OCI-LY3 (cell line): Measurements from ENCODE around the gene CRADD.

Experiments used
- H2AFZ ChIP-seq: fragments of 200-600, 300-600 bp; shearing (Covaris generic); 2 replicates; pipeline ENCODE4 v1.6.0; 2014; ENCODE audit warnings: antibody characterized with exemption, low read depth, low read length
- H3K27ac ChIP-seq: fragments of 200-600, 300-600 bp; sonication (generic); 2 replicates; pipeline ENCODE4 v1.5.1; 2014; ENCODE audit warnings: mild to moderate bottlenecking, low read length, moderate library complexity, mixed read lengths
- H3K27me3 ChIP-seq: fragments of 200-600, 300-600 bp; sonication (generic); 2 replicates; pipeline ENCODE4 v1.6.1; 2014; ENCODE audit warnings: low read depth, low read length, mixed read lengths
- H3K36me3 ChIP-seq: fragments of 200-600, 300-600 bp; sonication (generic); replicated peaks from 2 replicates; pipeline ENCODE3; 2014; ENCODE audit warnings: low read depth, low read length, mixed read lengths
- H3K4me1 ChIP-seq: fragments of 300-600, 200-600 bp; sonication (generic); 2 replicates; pipeline ENCODE4 v1.6.1; 2014; ENCODE audit warnings: low read length, mixed read lengths
- H3K4me2 ChIP-seq: fragments of 200-600, 300-600 bp; sonication (generic); 2 replicates; pipeline ENCODE4 v1.6.1; 2014; ENCODE audit warnings: low read length, mixed read lengths
- H3K4me3 ChIP-seq: fragments of 300-600, 200-600 bp; sonication (generic); 2 replicates; pipeline ENCODE4 v1.5.1; 2014; ENCODE audit warnings: antibody characterized with exemption, mild to moderate bottlenecking, low read length, moderate library complexity
- H3K79me2 ChIP-seq: fragments of 300-600, 200-600 bp; shearing (Covaris generic); 2 replicates; pipeline ENCODE4 v1.6.1; 2014; ENCODE audit warnings: mild to moderate bottlenecking, low read length, mixed read lengths
- H3K9ac ChIP-seq: fragments of 300-600, 200-600 bp; shearing (Covaris generic); 2 replicates; pipeline ENCODE4 v1.6.0; 2014; ENCODE audit warnings: mild to moderate bottlenecking, low read length, moderate library complexity
- H3K9me3 ChIP-seq: fragments of 200-600, 300-600 bp; shearing (Covaris generic); 2 replicates; pipeline ENCODE4 v1.6.1; 2014; ENCODE audit warnings: low read length, mixed read lengths; ENCODE audit not compliant: insufficient read depth
- H4K20me1 ChIP-seq: fragments of 200-600, 300-600 bp; sonication (generic); 2 replicates; pipeline ENCODE4 v1.6.1; 2016; ENCODE audit warnings: low read length, mixed read lengths; ENCODE audit not compliant: insufficient read depth
- CTCF ChIP-seq: fragments of 200-600, 300-600 bp; sonication (generic); IDR thresholded peaks from 2 replicates; pipeline ENCODE4 v1.5.1; 2014; ENCODE audit warnings: antibody characterized with exemption, low read length, low read depth
- EZH2phosphoT487 ChIP-seq: fragments of 200-600 bp; shearing (Covaris generic); IDR thresholded peaks from 2 replicates; pipeline ENCODE4 v1.6.1; 2018; ENCODE audit warnings: antibody characterized with exemption, mixed run types, low read depth

Gene CRADD

GRCh38 chr12:93786656-93787397 is 109.7 kb downstream of the CRADD start:
- H3K27ac ChIP-seq, result no peak overlapping the region

GRCh38 chr12:93788853-93789252 is 111.7 kb downstream of the CRADD start:
- Histone ChIP-seq H3K4me3 (no peak overlapping the region), H3K9me3 (no peaks in the 10 kb centered on the region), H2AFZ (no peak overlapping the region), H4K20me1 (no peaks in the 10 kb centered on the region), H3K27me3 (no peaks in the 10 kb centered on the region), H3K4me1 (no peaks in the 10 kb centered on the region; the same call in 1 of the 2 replicates), H3K36me3 (no peaks in the 10 kb centered on the region), H3K9ac (no peak overlapping the region), H3K4me2 (no peak overlapping the region), H3K79me2 (no peaks in the 10 kb centered on the region), H3K27ac (no peak overlapping the region)
- TF ChIP-seq CTCF (no peak), EZH2phosphoT487 (no peak)

More at GRCh38 chr12:93786656-93787397, 109.7 kb downstream of the CRADD start:
- Histone ChIP-seq H2AFZ (no peak overlapping the region), H3K79me2 (no peaks in the 10 kb centered on the region), H3K4me1 (no peaks in the 10 kb centered on the region; the same call in 1 of the 2 replicates), H3K9ac (no peak overlapping the region), H3K36me3 (no peaks in the 10 kb centered on the region), H3K9me3 (no peaks in the 10 kb centered on the region), H3K27me3 (no peaks in the 10 kb centered on the region), H3K4me3 (no peak overlapping the region), H3K4me2 (no peak overlapping the region), H4K20me1 (no peaks in the 10 kb centered on the region)
- TF ChIP-seq CTCF (no peak), EZH2phosphoT487 (no peak)

- no peak overlapping the region for H3K4me2 ChIP-seq
- H3K27ac ChIP-seq, result no peak overlapping the region
- TF ChIP-seq EZH2phosphoT487 (no peak), CTCF (no peak)
Measured at GRCh38 chr12:93789767-93790166, 112.6 kb downstream of the CRADD start.

GRCh38 chr12:93790472-93791152 is 113.4 kb downstream of the CRADD start:
- no peak overlapping the region for H3K4me3 ChIP-seq
- no peak overlapping the region for H3K9ac ChIP-seq
- peaks cover 5% of the 10 kb centered on the region; the same call in 1 of the 2 replicates for H3K4me1 ChIP-seq
- H3K4me2 ChIP-seq, result no peak overlapping the region
- no peaks in the 10 kb centered on the region for H4K20me1 ChIP-seq
- no peaks in the 10 kb centered on the region for H3K27me3 ChIP-seq
- no peaks in the 10 kb centered on the region for H3K9me3 ChIP-seq
- no peaks in the 10 kb centered on the region for H3K36me3 ChIP-seq
- H2AFZ ChIP-seq, result no peak overlapping the region
- H3K79me2 ChIP-seq, result no peaks in the 10 kb centered on the region
- TF ChIP-seq EZH2phosphoT487, result no peak
- TF ChIP-seq CTCF, result no peak
- no peak overlapping the region for H3K27ac ChIP-seq

More at GRCh38 chr12:93789767-93790166, 112.6 kb downstream of the CRADD start:
- Histone ChIP-seq H3K27me3 (no peaks in the 10 kb centered on the region), H3K4me1 (peaks cover 4% of the 10 kb centered on the region; the same call in 1 of the 2 replicates), H3K9me3 (no peaks in the 10 kb centered on the region), H3K36me3 (no peaks in the 10 kb centered on the region), H3K79me2 (no peaks in the 10 kb centered on the region), H3K9ac (no peak overlapping the region), H2AFZ (no peak overlapping the region), H4K20me1 (no peaks in the 10 kb centered on the region), H3K4me3 (no peak overlapping the region)
